Mucosa of descending colon (tissue), 3 donors: ENCODE results near the gene ANTXR1. TPM values are rescaled to one million over a fixed set of nuclear protein-coding genes. Genes with fewer than 3 reads are reported as not detected.

ENCODE experiments used
- ATAC-seq: fragments of 200-7000 bp; cut with Tn5 transposase; one replicate; pipeline ENCODE4 v1.9.1; 2020; ENCODE audit warnings: mild to moderate bottlenecking, moderate library complexity
- DNase-seq, 3 donors: peaks; one replicate each; pipeline ENCODE4 v3.0.0-alpha.2; 2020
- H3K36me3 ChIP-seq: fragments of 200-600 bp; one replicate; pipeline ENCODE4 v1.8.0; 2021; ENCODE audit warnings: low read depth, mild to moderate bottlenecking
- H3K4me1 ChIP-seq: fragments of 200-600 bp; one replicate; pipeline ENCODE4 v1.8.0; 2021; ENCODE audit warnings: low read depth, mild to moderate bottlenecking
- H3K4me3 ChIP-seq: fragments of 200-600 bp; one replicate; pipeline ENCODE4 v1.8.0; 2021; ENCODE audit warnings: mild to moderate bottlenecking
- H3K9me3 ChIP-seq: fragments of 200-600 bp; one replicate; pipeline ENCODE4 v1.8.0; 2021; ENCODE audit warnings: mild to moderate bottlenecking
- intact Hi-C, 2 donors: fragments of 100-400 bp; cut with DNase I in 1 of 2; cut with micrococcal nuclease in 1 of 2; formaldehyde crosslinking; loops; one replicate each; pipeline versions ENCODE4 v1.11.0 to v1.11.1; 2022; cut with DNase I, micrococcal nuclease
- total RNA-seq, 3 donors: library from RNA; stranded (reverse); fragmentation: NEBNext Ultra II Directional in 2 of 3; extraction: Animal tissue kit (Norgen Biotek cat#: 25700) in 2 of 3; gene quantifications; one replicate each; pipeline versions ENCODE4 v1.2.1 to v1.2.4, GENCODE V29; 2021 to 2023
- TF ChIP-seq, protein P1 (sequence below): fragments of 200-600 bp; IDR thresholded peaks from one replicate; pipeline ENCODE4 v1.8.0; 2022; ENCODE audit warnings: antibody characterized with exemption, mild to moderate bottlenecking
- donor health status: DM: no; HTN: no; CAD: no; lungs with moderate emphysema.
- donor health status: DM: no; HTN: no; CAD: no.
- donor health status: DM: no; HTN: yes; CAD: no.

ANTXR1 gene
- total RNA-seq, 3 donors from 2014 or later, result 10.7 to 77.7 (median 18.6) TPM

GRCh38 chr2:68978098-68978497 is 34.9 kb upstream of the ANTXR1 start:
- Histone ChIP-seq H3K4me1 (no peaks in the 10 kb centered on the region), H3K9me3 (no peaks in the 10 kb centered on the region), H3K4me3 (no peak overlapping the region), H3K36me3 (no peaks in the 10 kb centered on the region)
- TF ChIP-seq, protein P1, sequence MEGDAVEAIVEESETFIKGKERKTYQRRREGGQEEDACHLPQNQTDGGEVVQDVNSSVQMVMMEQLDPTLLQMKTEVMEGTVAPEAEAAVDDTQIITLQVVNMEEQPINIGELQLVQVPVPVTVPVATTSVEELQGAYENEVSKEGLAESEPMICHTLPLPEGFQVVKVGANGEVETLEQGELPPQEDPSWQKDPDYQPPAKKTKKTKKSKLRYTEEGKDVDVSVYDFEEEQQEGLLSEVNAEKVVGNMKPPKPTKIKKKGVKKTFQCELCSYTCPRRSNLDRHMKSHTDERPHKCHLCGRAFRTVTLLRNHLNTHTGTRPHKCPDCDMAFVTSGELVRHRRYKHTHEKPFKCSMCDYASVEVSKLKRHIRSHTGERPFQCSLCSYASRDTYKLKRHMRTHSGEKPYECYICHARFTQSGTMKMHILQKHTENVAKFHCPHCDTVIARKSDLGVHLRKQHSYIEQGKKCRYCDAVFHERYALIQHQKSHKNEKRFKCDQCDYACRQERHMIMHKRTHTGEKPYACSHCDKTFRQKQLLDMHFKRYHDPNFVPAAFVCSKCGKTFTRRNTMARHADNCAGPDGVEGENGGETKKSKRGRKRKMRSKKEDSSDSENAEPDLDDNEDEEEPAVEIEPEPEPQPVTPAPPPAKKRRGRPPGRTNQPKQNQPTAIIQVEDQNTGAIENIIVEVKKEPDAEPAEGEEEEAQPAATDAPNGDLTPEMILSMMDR, result no peak
- intact Hi-C loops, result no loop called here
- DNase-seq, result no peak
- no peak for ATAC-seq

DNA sequence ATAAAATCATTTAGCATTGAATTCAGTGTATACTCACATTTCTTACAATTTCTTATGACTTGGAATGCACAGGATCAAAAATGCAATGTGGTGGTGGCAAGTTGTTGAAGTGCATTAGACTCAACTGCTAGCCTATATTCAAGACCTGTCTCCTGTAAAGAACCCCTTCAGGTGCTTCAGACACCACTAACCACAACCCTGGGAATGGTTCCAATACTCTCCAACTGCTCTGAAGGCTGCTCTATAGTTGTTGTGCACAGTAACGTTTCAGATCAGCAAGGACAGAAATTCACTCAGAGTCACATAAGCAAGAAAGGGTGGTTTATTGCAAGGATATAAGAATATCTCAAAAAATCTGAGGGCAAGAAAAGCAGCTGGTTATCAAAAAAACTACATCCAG is 32.0 kb upstream of the ANTXR1 start:
- no peaks in the 10 kb centered on the region for H3K9me3 ChIP-seq
- H3K4me1 ChIP-seq, result no peaks in the 10 kb centered on the region
- TF ChIP-seq, protein P1, result no peak
- H3K36me3 ChIP-seq, result no peaks in the 10 kb centered on the region
- ATAC-seq (no peak), DNase-seq (no peak)
- intact Hi-C loops, result no loop called here
- no peak overlapping the region for H3K4me3 ChIP-seq

GRCh38 chr2:68987021-68987503 is 25.9 kb upstream of the ANTXR1 start:
- intact Hi-C loops, result no loop called here
- DNase-seq (no peak), ATAC-seq (no peak)
- Histone ChIP-seq H3K4me3 (no peak overlapping the region), H3K4me1 (no peaks in the 10 kb centered on the region), H3K36me3 (no peaks in the 10 kb centered on the region), H3K9me3 (no peaks in the 10 kb centered on the region)
- TF ChIP-seq, protein P1, result no peak

GRCh38 chr2:68989035-68989434 is 23.9 kb upstream of the ANTXR1 start:
- Histone ChIP-seq H3K36me3 (no peaks in the 10 kb centered on the region), H3K4me1 (no peaks in the 10 kb centered on the region), H3K4me3 (no peak overlapping the region), H3K9me3 (no peaks in the 10 kb centered on the region)
- TF ChIP-seq, protein P1, result no peak
- ATAC-seq (no peak), DNase-seq (no peak)
- intact Hi-C loops, result no loop called here

DNA sequence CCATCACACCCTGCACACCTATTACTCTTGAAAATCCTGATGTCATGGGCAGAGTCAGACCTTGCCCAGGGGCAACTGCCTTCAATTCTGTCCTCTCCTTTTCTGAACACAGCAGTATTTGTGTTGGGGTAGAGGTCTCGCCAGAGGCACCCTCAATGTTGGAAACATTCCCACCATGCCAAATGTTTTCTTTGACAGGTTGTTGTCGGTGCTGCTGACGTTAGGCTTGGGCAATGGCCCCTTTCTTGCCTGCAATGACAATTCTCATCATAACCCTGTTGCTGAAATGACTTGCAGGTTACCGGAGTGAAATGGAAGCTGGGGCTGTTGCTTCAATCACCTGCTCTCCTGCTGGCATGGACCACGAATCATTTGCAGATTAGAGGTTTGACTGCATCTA is 20.6 kb upstream of the ANTXR1 start:
- ATAC-seq, result no peak
- H3K9me3 ChIP-seq, result no peaks in the 10 kb centered on the region
- TF ChIP-seq, protein P1, result no peak
- no peaks in the 10 kb centered on the region for H3K4me1 ChIP-seq
- no peak overlapping the region for H3K4me3 ChIP-seq
- H3K36me3 ChIP-seq, result no peaks in the 10 kb centered on the region
- DNase-seq, result no peak
- intact Hi-C loops, result no loop called here

DNA sequence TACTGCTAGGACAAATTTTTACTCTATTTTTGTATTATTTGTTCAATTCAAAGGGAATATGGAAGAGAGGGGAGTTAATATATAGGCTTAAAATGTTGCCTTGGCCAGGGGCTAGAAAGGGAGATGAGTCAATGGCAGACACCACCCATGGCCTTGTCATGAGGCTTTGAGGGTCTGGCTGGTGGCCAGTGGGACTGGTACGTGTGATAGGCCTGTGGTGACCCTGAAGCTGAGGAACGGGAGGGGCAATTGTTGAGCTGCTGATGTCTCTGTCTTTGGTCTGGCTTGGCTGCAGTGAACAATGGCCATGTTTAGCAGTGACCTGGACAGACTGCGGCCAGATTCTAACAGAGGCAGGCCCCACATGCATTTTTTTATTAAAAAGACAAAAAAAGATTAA is 20.0 kb upstream of the ANTXR1 start:
- no peak overlapping the region for H3K4me3 ChIP-seq
- no peaks in the 10 kb centered on the region for H3K9me3 ChIP-seq
- intact Hi-C loops, result no loop called here
- no peak for DNase-seq
- H3K4me1 ChIP-seq, result no peaks in the 10 kb centered on the region
- TF ChIP-seq, protein P1, result no peak
- ATAC-seq, result no peak
- no peaks in the 10 kb centered on the region for H3K36me3 ChIP-seq
